GM21528 (cell line): Measurements from ENCODE around the gene ACKR2.

Experiments
- ATAC-seq: cut with Tn5 transposase; IDR thresholded peaks from one replicate; pipeline ENCODE4 v1.9.1; 2021; ENCODE audit warnings: mild to moderate bottlenecking, moderate library complexity; ENCODE audit not compliant: unreplicated experiment, low FRiP score

ACKR2 gene

DNA sequence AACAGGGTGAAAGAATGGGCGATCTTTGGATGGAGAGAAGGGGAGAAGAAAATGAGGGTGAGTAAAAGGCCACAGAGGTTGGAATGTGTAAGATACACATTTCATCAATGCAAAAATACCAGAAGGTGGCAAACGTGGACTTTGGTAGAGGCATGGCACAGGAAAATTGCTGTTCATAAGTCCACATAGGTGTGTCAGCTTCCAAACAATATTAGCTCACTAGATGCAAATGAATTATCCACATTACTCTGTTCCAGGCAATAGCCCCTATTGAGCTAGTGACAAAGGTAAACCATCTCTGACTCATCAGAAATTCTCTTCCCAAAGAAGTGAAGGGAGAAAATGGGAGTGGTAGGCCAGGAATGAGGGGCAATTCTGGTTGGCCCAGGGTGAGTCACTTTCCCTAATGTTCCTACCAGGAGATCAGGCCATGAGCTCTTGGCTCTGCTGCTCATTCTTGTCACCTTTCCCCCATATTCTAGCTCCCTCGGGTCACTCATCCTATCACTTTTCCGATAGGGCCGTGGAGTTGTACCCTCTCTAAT, 19.9 kb downstream of the ACKR2 start:
- no peak for ATAC-seq

DNA sequence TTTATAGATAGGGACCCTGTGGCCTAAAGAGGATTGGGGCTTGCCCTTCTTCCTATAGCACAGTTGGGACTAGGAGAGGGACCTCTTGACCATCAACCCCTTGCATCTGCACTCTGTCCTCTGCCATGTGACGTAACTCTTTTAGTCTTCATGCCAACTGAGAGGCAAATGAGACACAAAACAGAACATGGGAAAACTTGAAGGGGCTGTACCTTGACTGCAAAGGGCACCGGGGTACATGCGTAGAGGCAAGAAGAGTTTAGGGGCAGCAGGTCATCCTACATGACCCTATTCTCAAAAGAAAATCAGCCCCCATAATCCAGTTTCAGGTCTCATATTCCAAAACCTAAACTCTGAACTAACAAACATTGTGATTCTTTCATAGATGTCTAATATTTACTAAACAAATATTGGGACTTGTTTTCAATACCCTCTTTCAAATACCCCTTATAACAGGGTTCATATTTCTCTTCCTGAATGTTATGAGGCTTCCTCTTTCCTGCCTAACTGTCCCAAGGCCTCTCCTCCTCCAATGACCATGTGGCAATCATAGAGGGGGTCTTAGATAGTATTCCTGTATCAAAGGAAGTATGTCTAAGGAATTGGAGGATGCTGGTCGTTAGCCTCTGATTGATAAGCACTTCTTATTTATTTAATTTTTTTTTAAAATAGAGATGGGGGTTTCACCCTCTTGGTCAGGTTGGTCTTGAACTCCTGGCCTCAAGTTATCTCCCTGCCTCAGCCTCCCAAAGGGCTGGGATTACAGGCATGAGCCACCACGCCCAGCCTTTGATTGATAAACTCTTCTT, 20.6 kb downstream of the ACKR2 start:
- ATAC-seq: no peak

DNA sequence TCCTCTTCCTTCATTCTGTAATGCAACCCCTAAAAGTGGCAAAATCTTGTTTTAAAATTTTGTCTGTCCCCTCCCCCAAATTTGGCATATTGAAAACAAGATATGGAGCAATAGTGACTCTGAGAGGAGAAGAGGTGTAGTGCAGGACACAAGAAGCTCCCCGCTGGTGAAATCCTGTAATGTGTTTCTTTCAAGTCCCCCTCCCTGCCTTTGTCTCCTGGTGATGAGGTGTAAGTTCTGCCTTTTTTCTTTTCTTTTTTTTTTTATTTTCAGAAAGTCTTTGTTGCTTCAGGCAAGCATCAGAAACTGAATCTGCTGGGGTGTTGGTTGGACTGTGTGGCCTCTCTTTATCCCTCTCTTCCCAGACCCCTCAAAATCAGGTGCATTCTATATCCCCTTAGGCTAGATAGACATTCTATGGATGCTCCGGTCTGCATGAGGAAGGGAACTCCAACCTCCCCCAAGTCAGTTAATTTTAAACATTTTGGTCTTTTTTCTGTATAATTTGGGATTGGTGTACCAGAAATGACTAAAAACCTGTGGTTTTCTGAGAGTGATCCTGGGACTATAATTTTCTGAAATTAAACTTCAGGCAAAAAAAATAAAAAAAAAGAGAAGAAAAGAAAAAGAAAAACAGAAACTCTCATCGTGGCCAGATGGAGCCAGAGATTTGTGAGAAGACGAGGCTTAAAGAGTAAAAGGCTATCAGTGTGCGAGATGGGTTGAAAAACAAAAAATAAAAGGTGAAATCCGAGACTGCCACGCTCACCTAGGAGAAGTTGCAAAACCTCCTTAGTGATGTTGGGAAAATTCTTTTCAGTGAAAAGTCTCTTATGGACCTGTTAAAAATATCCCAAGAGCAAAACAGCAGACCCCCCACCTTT, 21.4 kb downstream of the ACKR2 start:
- ATAC-seq: no peak

DNA sequence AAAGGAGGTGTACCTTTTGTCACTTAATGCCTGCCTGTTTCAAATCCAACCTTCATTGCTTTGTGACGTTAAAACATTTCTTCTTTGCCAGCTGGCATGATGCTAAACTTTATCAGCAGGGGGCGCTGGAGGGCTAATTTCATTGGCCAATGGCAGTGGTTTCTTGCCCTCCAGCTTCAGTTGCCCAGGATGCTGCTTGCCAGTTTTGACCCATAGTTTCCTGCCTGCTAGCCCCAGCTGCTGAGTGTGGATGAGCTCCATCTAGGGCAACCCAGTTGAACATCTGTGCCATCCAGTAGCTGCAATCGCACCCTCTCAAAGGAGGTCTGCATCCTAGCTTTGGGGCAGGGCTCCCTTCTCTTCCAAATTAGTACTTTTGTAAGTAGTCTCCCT, 22.1 kb downstream of the ACKR2 start:
- ATAC-seq: no peak

DNA sequence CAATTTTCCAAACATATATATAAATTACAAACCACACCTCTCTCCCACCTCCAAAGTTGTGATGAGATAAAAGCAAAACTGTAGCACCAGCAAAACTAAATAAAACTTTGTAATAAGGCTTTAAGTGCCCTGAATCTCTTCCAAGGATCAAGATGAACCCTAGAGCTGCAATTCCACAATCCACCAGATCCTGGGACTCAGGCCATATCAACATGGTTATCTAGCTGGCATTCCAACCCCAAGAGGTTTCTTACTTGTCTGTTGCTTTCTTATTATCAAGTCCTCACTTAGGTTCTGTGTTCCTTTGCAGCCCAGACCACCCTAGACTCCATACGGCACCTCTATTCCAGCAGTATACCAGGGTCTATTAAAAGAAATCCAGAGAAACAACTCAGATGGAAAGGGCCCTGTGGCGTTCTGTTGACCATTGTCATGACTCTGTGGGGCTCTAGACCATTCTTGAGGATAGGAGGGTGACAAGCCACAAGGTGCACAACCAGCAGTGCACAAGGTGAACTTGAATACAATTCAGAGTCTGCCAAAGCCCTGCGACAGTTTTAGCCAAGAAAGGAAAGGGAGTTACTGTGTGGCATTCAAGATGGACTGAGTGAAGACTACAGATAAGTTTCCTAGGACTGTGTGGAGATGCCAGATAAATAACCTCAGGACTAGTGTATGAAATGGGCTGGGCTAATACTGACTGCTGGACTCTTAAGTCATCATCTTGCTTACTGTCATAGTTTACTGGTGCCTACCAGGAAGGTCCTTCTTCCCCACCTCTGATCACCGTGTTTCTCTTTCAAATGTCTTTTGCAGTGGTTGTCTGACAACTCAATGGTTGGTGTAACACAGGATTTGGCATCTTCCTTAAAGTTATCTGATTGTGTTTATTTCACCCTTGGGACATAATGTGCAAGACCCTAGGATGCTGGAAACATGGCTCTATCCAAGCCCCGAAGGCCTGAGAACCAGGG, 27.2 kb downstream of the ACKR2 start:
- no peak for ATAC-seq

DNA sequence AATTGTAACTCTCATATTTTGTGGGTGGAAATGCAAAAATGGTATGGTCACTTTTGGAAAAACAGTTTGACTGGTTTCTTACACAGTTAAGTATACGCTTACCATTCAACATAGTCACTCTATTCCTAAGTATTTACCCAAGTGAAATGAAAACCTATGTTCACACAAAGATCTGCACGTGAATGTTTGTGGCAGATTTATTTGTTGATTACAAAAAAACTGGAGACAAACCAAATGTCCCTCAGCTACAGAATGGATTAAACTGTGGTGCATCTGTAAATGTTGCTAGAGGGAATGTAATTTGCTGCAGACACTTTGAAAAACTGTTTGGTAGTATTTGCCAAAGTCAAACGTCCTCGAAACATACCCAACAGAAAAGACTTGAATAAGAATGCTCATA, 29.3 kb downstream of the ACKR2 start:
- ATAC-seq: no peak

DNA sequence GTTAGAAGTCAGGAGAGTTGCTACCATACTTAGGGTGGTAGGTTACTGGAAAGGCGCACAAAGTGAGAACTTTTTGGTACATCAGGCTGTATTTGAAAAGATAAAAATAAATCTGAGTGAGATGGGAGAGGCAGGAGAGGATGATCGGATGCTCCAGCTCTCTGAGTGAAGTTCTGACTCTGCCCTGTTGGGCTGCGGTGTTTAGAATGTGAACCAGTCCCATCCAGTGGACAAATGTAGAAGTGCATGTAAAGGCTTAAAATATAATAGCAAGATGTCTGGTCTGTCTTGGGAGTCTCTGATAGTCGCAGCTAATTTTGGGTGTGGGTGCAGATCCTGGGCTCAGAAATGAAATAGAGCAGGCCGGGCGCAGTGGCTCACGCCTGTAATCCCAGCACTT, 30.4 kb downstream of the ACKR2 start:
- peak; percentile 94 for ATAC-seq

DNA sequence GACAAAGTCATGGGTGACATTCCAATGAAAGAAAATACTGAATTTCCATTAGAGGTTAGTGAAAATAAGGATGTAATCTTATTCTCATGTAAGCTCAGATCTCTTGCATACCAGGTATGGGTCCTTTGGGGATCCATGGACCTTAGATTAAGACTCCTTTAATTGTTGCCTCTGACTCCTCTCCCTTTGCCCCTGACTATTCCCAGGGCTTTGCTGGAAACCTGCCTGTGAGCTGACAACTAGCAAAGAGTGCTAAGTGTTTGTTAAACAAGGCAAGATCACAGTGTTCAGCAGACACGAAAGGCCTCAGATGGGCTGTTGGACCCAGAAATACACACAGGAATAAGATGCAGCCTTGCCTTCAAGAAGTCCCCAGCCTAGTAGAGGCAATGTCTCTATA, 32.1 kb downstream of the ACKR2 start:
- ATAC-seq: no peak

DNA sequence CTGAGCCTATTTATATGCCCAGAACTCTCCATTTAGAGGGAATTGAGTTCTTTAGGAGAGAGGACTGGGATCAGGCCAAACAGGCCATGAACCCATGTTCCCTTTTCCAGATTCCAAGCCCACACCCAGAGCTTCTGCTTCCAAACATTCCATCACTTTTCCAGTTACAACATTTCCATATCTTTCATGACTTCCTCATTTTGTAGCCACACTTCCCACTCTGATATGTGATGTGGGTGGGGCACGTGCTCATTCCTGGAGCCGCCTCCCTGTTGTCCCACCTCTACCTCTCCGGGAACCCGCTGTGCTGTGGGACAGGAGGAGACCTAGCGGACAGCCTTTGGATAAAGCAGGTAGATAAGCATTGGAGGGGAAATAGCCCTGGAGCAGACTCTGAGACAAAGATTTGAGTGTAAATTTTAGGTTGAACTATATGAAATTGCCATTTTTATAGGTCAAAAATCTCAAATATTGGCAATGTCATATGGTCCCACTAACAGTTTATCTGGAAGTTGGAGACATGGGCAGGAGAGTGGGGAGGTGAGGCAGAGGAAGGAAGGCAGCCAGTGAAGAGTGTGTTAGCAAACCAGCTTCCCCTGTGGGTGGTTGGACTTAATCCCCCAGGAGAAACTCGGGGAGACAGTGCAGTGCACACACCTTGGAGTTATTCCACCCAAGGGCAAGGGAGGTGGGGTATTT, 34.6 kb downstream of the ACKR2 start:
- no peak for ATAC-seq

DNA sequence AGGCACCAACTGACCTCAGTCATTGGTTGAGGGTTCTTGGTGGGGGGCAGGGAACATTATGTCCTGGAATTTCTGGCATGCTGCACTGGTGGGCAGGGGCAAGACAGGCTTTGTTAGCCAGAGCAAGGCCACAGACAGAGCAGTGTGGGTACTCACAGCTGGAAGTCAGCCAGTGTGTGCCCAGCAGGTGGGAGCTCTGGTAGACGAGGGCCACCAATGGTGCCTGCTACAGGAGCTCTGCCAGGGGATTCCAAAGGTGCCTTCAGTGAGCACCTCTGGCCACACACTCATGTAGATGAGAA, 35.1 kb downstream of the ACKR2 start:
- no peak for ATAC-seq

DNA sequence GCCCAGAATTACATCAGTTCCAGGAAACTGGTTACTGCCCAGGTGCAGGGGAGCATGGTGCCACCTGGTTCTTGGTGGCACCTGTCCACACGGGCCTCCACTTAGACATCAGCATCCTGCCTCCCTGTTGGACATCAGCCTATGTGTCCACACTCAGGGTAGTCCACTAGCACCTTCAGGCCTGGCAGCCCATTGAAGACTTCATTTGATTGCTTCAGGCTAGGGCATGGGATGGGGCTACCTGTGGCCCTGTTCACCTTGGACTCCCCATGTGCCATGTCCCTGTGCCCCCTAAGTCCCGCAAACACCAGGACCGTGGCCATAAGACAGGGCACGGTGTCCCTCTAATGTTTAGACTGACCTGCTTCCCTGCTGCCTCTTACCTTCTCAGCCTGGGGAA, 35.6 kb downstream of the ACKR2 start:
- ATAC-seq: no peak

DNA sequence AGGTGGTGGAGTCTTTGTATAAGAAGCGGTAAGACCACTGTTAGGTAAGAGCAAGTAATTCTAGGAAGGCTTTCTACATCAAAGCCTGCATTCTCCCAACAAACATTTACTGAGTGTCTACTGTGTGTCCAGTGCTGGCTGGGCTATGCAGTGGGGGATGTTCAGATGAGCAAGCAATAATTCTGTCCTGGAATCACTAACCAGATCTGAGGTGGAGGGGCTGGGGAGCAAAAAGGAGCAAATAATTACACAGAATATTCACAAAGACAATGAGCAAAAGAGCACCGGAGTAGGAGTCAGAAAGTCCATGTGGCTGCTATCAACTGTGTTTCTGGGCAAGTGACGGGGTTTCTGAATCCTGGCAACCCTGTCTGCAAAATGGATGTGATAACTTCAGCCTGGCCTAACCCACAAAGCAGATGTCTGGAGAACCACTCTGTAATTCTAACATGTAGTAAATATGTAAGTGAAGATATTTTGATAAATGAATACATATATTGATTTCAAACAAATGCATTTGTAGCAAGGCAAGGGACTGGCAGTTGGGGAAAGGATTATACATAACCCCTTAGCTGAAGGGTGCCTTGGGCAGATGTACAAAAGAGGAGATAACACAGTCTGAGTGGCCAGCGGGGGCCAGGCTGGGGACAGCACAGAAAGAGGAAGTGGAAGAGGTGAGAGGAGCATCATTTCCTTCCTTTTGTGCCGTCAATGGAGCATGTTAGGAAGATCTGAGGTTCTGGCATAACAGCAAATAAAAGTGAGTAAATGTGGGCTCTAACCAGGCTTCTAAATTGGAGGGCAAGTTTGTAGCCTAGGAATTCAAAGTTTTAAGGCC, 37.7 kb downstream of the ACKR2 start:
- no peak for ATAC-seq

DNA sequence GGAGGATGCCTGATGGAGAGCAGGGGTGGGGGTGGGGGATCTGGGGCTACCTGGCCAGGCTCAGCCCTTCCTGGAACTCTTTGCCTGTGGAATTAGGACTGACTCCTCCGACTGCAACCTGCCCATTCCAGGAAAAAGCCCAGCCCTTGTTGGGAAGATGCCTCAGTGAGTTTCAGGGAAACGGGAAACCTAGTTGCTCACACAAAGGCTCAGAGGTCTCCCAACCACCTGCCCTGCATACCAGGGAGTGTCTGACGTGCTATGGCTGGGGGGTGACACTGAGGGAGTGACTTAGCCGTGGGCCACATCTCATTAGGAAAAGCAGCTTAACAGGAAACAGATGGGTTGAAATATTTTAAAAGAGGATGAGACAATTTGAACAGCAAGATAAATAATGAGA, 38.5 kb downstream of the ACKR2 start:
- no peak for ATAC-seq

DNA sequence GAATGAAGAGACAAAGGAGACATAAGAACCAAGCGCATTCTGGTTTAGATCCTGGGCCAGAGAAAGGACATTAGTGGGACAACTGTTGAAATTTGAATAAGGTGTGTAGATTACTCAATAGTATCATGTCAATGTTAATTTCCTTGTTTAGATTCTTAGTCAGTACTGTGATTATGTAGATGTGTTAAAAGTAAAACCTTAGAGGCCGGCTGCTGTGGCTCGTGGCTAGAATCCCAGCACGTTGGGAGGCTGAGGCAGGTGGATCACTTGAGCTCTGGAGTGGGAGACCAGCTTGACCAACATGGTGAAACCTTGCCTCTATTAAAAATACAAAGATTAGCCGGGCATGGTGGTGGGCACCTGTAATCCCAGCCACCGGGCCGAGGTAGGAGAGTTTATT, 39.8 kb downstream of the ACKR2 start:
- no peak for ATAC-seq

DNA sequence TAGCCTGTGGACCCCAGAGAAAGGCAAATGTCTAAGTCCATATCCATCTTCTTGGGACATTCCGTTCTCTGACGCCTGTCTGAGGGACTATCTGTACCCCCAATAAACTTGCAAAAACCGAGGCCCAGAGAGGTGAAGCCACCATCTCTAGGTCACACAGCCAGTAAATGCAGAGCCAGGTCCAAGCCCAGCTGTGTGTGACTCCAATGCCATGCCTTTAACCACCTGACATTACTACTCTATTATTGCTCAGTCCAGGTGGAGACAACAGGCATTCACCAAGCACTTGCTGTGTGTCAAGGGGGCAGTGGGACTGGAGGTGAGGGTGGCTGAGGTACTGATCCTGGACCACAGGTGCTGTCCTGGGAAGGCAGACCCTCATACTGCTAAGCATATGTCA, 41.0 kb downstream of the ACKR2 start:
- no peak for ATAC-seq

DNA sequence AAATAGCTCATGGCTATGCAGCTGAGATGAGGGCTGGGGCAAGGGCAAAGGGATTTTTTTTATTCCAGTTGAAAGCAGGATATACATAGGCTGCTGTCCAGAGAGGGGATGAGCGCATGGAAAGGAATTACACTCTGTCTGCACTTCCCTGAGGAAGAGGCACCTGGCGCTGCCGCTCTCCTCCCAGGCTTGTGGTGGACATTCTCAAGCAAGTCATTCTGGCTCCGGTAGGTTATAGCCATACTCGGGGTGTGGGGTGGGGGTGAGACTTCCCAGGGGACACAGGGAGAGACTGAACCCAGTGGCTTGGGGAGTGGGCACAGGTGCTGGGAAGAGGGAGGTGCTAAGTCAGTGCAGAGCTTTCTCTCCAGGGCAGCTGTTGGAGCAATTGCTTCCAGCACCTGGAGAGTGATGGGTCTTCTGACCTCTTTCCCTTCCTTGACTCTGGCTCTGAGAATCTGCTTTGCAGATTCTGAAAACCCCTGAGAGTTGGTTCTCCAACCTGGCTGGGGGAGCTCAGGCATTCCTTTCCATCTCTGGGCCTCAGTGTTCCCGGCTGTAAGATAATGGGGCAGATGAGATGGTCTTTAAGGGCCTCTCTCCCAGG, 42.1 kb downstream of the ACKR2 start:
- no peak for ATAC-seq

DNA sequence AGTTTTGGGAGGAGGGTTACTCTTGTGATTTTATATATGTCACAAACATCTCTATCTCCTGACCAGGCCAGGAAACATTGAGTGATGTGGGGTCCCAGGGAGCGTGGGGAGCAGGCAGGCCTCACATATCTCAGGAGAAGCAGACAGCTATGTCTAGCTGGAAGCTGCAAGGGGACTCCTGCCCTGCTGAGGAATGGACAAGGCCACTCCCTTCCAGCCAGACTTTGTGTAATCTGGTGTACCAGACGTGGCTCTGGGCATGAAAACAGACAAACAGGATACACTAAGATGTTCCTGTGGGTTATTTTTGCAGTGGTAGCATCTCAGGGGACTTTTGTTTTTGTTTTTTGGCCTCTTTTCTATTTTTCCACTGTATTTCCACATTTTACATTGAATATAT, 43.2 kb downstream of the ACKR2 start:
- no peak for ATAC-seq

DNA sequence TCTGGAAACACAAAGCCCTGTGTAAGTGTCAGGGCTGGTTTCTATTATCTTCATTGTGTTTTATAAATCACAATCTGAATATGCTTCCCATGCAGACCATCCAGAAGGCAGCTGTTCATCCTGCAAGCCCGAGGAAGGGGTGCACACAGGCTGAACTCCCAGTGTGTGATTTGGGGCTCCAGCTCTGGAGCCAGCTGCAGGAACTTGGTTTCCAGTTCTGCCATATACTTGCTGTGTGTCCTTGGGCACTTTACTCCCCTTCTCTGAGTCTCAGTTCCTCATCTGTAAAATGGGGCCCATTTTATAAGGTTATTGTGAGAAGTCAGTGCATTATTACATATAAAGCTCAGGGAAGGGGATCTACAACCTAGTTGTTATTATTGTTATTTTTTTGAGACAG, 43.8 kb downstream of the ACKR2 start:
- ATAC-seq: no peak
